ENCODE data around the gene RLBP1.

Gene RLBP1

DNA sequence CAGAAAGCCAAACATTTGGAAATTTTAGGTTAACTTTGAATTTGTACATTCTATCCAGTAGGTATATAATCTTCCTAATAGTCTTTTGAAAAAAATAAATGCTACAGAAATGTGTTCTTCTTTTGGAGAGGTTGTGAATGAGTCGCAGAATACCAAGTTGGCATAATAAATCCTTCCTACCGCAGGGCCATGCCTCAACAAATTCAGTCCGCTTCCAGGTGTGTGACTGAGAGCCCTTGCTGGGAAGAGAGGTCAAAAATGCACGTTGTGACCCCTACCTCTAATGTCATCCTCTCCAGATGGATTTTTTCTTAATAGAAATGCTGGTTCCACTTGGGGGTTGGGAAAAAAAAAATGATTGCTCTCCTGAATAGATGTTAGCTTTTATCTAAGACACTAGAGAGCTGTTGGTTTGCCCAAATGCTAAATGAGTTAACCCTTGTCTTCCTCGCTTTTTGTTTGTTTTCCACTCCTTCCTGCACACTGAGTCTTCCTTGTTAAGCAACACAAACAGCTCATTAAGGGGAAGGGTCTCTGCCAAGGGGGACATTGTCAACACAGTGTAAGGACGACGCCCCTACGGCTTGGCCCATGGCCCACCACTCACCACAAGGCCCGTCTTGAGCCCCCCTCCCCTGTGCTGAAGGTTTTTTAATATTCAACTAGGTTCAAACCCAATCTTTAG lies 33.9 kb downstream of the RLBP1 start:
- DNase-seq (ENCODE audit: low spot score), result no peak
- no peak overlapping the region for H3K27ac ChIP-seq
- POLR2A ChIA-PET (ENCODE audit: low non-redundant PET), result no interaction called here
- TF ChIP-seq, protein P1, sequence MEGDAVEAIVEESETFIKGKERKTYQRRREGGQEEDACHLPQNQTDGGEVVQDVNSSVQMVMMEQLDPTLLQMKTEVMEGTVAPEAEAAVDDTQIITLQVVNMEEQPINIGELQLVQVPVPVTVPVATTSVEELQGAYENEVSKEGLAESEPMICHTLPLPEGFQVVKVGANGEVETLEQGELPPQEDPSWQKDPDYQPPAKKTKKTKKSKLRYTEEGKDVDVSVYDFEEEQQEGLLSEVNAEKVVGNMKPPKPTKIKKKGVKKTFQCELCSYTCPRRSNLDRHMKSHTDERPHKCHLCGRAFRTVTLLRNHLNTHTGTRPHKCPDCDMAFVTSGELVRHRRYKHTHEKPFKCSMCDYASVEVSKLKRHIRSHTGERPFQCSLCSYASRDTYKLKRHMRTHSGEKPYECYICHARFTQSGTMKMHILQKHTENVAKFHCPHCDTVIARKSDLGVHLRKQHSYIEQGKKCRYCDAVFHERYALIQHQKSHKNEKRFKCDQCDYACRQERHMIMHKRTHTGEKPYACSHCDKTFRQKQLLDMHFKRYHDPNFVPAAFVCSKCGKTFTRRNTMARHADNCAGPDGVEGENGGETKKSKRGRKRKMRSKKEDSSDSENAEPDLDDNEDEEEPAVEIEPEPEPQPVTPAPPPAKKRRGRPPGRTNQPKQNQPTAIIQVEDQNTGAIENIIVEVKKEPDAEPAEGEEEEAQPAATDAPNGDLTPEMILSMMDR (conservative IDR thresholded peaks at IDR 0.05; ENCODE audit: low read depth), result no peak
- CTCF ChIA-PET, result interaction anchor here (0.6 to 0.9 kb wide), 2 partner anchors 9 to 10 kb away, joined by 3 to 4 read pairs; no protein-coding TSS in a partner anchor

DNA sequence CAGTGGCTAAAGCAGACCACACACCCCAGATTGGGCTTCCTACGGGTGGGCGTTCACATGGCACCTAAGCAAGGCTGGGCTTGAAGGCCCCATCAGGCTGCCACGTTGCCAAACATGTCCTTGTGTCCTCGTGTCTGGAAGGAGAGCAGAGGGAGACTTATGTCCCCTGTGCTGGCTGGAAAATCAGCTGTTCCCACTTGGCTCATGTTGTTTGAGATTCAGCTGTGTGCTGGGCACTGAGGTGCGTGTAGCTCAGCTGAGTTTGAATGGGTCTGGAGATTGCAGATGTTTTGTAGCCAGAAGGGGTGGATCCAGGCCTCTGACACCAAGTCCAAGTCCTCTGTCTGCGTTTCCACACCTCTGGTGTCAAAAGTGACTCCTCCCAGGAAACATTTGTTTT lies 34.6 kb downstream of the RLBP1 start:
- CTCF ChIA-PET, result no interaction called here
- DNase-seq (ENCODE audit: low spot score), result no peak
- TF ChIP-seq, protein P1 (conservative IDR thresholded peaks at IDR 0.05; ENCODE audit: low read depth), result no peak
- H3K27ac ChIP-seq, result no peak overlapping the region
- POLR2A ChIA-PET (ENCODE audit: low non-redundant PET), result no interaction called here

DNA sequence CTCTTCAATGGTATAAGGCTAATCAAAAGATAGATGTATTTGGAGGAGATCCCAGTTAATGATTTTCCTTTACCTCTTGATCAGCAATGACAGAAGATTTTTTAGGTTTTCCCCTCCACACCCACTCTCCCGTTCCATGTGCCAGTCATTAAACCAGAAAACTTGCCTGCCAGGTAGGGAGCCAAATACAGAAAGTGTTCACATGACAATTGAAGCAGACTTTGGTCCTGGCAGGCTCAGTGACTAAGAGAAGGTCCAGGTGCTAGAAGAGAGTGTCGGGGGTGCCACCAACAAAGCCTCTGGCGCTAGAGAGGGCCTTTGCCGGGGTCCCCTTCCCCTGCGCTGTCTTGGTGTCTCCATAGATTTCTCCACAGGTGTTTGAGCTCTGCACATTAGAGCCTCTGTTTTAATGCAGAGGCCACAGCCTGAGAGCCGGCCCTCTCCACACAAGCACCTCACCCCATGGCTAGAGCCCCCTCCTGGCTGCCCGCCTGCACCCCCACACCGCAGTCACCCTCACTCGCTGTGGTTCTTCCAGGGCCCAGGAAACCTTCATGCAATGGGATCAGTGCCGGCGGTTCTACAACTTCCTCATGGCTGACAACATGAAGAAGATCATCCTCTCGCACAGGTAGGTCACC lies 36.4 kb downstream of the RLBP1 start:
- CTCF ChIA-PET, result interaction anchor here (0.6 kb wide), 1 partner anchor 11 kb away, joined by 3 read pairs; no protein-coding TSS in a partner anchor
- TF ChIP-seq, protein P1 (conservative IDR thresholded peaks at IDR 0.05; ENCODE audit: low read depth), result no peak
- no peak overlapping the region for H3K27ac ChIP-seq
- POLR2A ChIA-PET (ENCODE audit: low non-redundant PET), result no interaction called here
- no peak for DNase-seq (ENCODE audit: low spot score)

DNA sequence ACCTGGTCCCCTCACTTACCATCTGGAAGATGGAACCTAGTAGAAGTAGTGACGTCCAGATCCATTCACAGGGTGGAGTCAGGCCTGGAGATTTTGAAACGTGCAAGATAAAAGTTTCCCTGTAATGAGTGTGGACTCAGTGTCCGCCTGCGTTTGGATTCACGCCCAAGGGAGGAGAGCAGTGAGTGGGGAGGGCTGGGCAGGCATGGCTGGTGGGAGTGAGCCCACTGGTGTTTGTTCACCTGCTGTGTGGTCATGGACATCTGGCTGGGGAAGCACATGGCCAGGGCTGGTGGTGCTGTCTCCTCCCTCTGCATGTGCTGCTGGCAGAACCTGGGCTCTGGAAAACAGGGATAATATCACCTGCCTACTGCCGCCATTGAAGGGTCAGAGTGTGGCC lies 37.0 kb downstream of the RLBP1 start:
- no peak overlapping the region for H3K27ac ChIP-seq
- no peak for DNase-seq (ENCODE audit: low spot score)
- ChIA-PET POLR2A (ENCODE audit: low non-redundant PET) (no interaction called here), CTCF (no interaction called here)
- TF ChIP-seq, protein P1 (conservative IDR thresholded peaks at IDR 0.05; ENCODE audit: low read depth), result no peak

DNA sequence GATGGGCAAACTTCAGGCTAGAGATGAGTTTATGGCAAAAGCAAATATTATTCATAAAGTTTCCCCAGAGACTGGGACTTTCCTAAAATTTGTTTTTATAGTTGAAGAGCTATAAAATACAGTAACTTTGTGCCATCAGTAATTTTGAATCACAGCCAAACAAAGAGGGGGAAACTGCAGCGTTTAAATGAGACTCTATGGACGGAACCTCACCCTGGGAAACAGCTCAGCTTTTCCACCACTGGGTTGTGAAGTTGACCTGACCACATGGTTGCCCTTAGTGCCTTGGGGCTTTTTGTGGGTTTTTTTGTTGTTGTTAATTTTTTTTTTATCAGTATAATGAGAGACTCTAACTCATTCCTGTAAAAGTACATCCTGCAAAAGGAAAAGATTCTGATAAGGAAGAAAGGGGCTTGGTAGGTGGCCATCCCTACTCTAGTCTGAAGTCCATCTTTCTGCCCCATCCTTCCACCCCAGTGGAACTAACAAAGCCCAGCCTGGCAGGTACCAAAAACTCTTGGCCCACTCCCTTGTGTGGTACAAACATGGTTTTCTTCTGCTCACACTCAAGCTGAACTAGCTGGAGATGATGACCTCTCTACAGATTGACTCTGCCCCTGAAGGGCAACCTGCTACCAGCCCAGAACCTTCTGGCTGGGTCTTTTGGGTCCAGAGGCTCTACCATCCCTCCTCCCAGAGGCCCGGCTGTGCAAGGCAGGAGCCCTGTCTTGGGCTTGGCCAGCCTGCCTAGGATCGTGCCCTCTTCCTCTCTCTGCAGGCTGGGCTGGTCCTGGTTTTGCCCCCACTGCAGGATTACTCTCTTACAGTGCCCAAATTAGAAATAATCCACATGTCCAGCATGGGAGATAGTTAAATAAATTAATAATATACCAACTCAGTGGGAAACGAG lies 41.2 kb downstream of the RLBP1 start:
- POLR2A ChIA-PET (ENCODE audit: low non-redundant PET), result no interaction called here
- no peak overlapping the region for H3K27ac ChIP-seq
- TF ChIP-seq, protein P1 (conservative IDR thresholded peaks at IDR 0.05; ENCODE audit: low read depth), result no peak
- DNase-seq (ENCODE audit: low spot score), result no peak
- CTCF ChIA-PET, result interaction anchor here (0.6 to 0.9 kb wide), 4 partner anchors 26 to 1886 kb away, joined by 3 to 6 read pairs (median 4); no protein-coding TSS in a partner anchor

DNA sequence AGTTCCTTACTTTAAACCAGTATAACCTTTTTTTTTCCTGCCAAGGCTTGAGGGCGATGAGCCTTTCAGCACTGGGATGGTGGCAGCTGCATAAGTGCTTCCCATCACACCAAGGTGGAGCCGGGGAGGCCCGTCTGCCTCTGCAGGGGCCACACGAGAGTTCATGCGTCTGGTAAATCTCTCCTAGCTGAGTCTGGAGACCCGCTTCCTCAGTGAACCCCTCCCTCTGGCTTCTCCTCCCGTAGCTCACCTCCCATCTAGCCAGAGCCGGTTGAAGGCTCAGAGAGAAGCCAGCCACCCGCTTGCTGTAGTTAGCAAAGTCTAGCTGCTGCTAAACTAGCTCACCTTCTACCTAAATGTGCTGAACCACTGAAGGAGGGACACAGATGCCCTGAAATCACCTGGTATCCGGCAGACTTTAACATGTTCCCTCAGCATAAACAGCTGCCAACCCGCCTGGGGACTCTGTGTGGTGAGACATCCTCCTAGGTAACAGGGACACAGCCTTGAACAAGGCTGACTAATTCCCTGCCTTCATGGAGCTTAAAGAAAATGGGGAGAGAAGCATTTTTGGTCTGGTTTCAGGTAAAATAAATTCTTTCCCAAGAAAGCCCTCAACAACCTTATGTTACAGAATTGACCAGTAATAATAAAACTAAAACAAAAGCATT lies 42.9 kb downstream of the RLBP1 start:
- TF ChIP-seq, protein P1 (conservative IDR thresholded peaks at IDR 0.05; ENCODE audit: low read depth), result no peak
- no peak overlapping the region for H3K27ac ChIP-seq
- no peak for DNase-seq (ENCODE audit: low spot score)
- ChIA-PET POLR2A (ENCODE audit: low non-redundant PET) (no interaction called here), CTCF (interaction anchor here (0.5 to 2.0 kb wide), 23 partner anchors 9 to 278 kb away, joined by 3 to 37 read pairs (median 4); no protein-coding TSS in a partner anchor)

All from RWPE1 (cell line).